ENCODE results near the gene METTL17. TPM values are rescaled to one million over a fixed set of nuclear protein-coding genes. Genes with fewer than 3 reads are reported as not detected.

Gene METTL17
- total and polyA plus RNA-seq, 7 donors, result 24.0 to 103 (median 76.4) TPM

DNA sequence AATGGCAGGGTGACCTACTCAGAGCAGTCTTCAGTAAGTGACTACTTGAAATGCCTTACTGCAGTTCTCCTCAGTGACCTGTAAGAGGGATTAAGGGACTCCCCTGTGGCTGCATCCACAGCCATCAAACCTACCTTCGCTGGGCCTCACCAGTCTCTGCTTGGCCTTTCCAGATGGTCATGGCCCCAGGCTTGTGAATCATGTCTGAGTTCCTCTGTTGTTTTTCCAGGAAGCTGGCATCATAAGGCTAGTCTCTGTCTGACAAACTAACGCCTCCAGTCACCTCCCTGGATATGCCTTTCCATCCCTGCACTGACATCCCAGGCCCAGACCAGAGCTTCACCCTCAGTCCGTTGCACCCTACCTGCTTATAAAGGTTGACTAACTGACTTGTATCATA is 20.4 kb upstream of the METTL17 start:
- no peaks in the 10 kb centered on the region for H3K9me3 ChIP-seq
- peaks cover 0 to 11% (median 10%) of the 10 kb centered on the region in 4 donors for H3K4me1 ChIP-seq
- intact Hi-C loops (cut with DNase I), result no loop called here
- H3K27ac ChIP-seq, result no peak overlapping the region
- no peak overlapping the region for H3K4me3 ChIP-seq
- TF ChIP-seq EP300 (IDR thresholded peaks at IDR 0.05) (no peak), POLR2AphosphoS5 (IDR thresholded peaks at IDR 0.05) (no peak), POLR2A (IDR thresholded peaks at IDR 0.05) (no peak)
- TF ChIP-seq, protein P1, sequence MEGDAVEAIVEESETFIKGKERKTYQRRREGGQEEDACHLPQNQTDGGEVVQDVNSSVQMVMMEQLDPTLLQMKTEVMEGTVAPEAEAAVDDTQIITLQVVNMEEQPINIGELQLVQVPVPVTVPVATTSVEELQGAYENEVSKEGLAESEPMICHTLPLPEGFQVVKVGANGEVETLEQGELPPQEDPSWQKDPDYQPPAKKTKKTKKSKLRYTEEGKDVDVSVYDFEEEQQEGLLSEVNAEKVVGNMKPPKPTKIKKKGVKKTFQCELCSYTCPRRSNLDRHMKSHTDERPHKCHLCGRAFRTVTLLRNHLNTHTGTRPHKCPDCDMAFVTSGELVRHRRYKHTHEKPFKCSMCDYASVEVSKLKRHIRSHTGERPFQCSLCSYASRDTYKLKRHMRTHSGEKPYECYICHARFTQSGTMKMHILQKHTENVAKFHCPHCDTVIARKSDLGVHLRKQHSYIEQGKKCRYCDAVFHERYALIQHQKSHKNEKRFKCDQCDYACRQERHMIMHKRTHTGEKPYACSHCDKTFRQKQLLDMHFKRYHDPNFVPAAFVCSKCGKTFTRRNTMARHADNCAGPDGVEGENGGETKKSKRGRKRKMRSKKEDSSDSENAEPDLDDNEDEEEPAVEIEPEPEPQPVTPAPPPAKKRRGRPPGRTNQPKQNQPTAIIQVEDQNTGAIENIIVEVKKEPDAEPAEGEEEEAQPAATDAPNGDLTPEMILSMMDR (IDR thresholded peaks at IDR 0.05), result no peak
- no peaks in the 10 kb centered on the region for H3K36me3 ChIP-seq
- DNase-seq, result no peak
- WGBS, 2 donors, result 93 to 95% methylated on average over 3 of the region's 3 CpGs
- no peaks in the 10 kb centered on the region for H3K27me3 ChIP-seq

DNA sequence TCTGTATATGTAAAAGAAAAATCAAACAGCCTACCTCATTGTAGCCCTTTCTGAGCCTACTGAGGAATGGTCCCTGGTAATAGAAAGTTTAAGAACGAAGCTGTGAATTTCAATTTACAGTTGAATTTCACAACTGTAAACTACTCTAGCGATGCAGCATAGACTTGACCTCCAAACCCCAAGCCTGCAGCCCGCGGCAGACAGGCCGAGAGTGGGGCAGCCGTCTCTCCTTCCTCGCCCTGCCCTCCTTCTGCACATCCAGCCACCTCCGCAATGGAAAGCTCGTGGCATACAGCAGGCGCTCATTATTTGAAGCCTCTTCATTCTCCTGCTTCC is 19.2 kb upstream of the METTL17 start:
- H3K9me3 ChIP-seq, result no peaks in the 10 kb centered on the region
- no peaks in the 10 kb centered on the region for H3K36me3 ChIP-seq
- no peaks in the 10 kb centered on the region for H3K27me3 ChIP-seq
- no peak for DNase-seq
- H3K4me3 ChIP-seq, result peak overlapping the region in 3 of 4 donors; percentile 59 to 62 (median 61)
- H3K4me1 ChIP-seq, result peaks cover 0 to 11% (median 10%) of the 10 kb centered on the region in 4 donors
- no peak for TF ChIP-seq POLR2A (IDR thresholded peaks at IDR 0.05)
- TF ChIP-seq EP300 (IDR thresholded peaks at IDR 0.05), result no peak
- no peak for TF ChIP-seq POLR2AphosphoS5 (IDR thresholded peaks at IDR 0.05)
- TF ChIP-seq, protein P1 (IDR thresholded peaks at IDR 0.05), result no peak
- H3K27ac ChIP-seq, result peak overlapping the region; percentile 79 to 88 (median 80)
- 39 to 76% methylated on average over 10 of the region's 10 CpGs for WGBS, 2 donors
- intact Hi-C loops (cut with DNase I), result loop anchor here (5.0 kb wide), 3 partner anchors 72 to 288 kb away; partner anchors contain the start of genes RNASE4 and RNASE7

DNA sequence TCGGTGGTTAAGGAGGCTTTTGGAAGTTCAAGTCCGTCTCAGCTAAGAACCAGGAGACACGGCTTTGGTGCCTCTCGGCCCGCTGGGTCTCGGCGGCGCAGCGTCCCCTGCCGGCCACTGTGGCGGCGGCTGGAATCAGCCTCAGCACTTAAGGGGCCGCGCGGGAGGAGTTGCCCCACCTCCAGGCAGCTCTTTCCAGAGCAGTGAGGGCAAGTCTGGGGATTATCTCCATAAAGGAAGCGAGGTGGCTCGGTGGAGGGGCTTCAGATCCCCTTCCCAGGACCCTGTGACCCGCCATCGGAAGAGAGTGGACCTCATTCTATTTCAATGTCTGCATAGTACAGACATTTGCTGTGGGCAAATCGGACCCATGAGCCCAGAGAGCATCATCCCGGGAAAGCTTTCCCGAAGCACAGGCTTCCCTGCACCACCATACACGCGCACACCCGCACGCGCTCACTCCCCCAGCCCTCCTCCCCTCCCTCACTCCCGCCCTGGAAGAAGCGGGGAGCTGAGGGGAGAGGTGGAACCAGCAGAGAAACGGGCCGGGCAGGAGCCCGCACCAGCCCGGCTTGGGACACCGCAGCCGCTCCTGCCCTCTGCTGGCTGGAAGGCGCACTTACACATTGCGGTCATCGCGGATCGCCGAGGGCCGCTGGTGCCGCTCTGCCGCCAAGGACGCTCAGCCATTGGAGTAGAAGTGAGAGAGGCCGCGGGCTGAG is 18.6 kb upstream of the METTL17 start:
- TF ChIP-seq EP300 (IDR thresholded peaks at IDR 0.05), result no peak
- TF ChIP-seq, protein P1 (IDR thresholded peaks at IDR 0.05), result peak; percentile 72 to 89 (median 82)
- Histone ChIP-seq H3K9me3 (no peaks in the 10 kb centered on the region), H3K4me3 (peak overlapping the region; percentile 32 to 62 (median 60)), H3K4me1 (peaks cover 0 to 11% (median 10%) of the 10 kb centered on the region in 4 donors), H3K27ac (peak overlapping the region; percentile 79 to 88 (median 80)), H3K36me3 (no peaks in the 10 kb centered on the region), H3K27me3 (no peaks in the 10 kb centered on the region)
- peak; percentile 92 for DNase-seq
- 6 to 40% methylated on average over 47 of the region's 47 CpGs for WGBS, 2 donors
- intact Hi-C loops (cut with DNase I), result loop anchor here (1.0 to 5.0 kb wide), 4 partner anchors 71 to 289 kb away; partner anchors contain the start of genes RNASE4 and RNASE7

DNA sequence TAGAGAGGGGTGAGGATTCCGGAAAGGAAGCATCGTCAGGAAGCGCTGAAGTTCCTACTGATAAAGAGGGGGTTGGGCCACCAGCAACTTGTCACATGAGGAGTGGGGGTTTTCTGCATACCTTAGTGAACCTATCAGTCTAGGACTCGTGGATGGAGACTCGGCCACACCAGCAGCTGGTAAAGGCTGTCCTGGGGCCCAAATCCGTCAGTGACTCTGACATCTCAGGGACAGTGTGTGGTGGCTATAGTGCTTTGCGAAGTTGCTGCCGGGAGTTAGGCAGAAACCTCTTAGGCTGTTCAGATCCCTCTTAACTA is 18.1 kb upstream of the METTL17 start:
- no peak for TF ChIP-seq POLR2AphosphoS5 (IDR thresholded peaks at IDR 0.05)
- TF ChIP-seq EP300 (IDR thresholded peaks at IDR 0.05), result no peak
- TF ChIP-seq, protein P1 (IDR thresholded peaks at IDR 0.05), result no peak
- TF ChIP-seq POLR2A (IDR thresholded peaks at IDR 0.05), result no peak
- no peaks in the 10 kb centered on the region for H3K36me3 ChIP-seq
- no peaks in the 10 kb centered on the region for H3K9me3 ChIP-seq
- H3K27ac ChIP-seq, result peak overlapping the region; percentile 79 to 88 (median 80)
- 29 to 38% methylated on average over 8 of the region's 8 CpGs for WGBS, 2 donors
- no peak for DNase-seq
- H3K4me1 ChIP-seq, result peaks cover 0 to 11% (median 10%) of the 10 kb centered on the region in 4 donors
- intact Hi-C loops (cut with DNase I), result loop anchor here (1.0 to 5.0 kb wide), 4 partner anchors 71 to 289 kb away; partner anchors contain the start of genes RNASE4 and RNASE7
- peak overlapping the region in 3 of 4 donors; percentile 59 to 62 (median 61) for H3K4me3 ChIP-seq
- no peaks in the 10 kb centered on the region for H3K27me3 ChIP-seq

All from sigmoid colon (tissue), 7 donors.